ENCODE results near the gene TTLL8. TPM values are rescaled to one million over a fixed set of nuclear protein-coding genes. Genes with fewer than 3 reads are reported as not detected.
A peak's percentile ranks its signal among the peaks of the same experiment; 100 is the strongest.

Gene TTLL8
- total RNA-seq, 3 donors from 2014 or later (not counting 1 experiment from before 2014, with no cell fraction given): not detected

DNA sequence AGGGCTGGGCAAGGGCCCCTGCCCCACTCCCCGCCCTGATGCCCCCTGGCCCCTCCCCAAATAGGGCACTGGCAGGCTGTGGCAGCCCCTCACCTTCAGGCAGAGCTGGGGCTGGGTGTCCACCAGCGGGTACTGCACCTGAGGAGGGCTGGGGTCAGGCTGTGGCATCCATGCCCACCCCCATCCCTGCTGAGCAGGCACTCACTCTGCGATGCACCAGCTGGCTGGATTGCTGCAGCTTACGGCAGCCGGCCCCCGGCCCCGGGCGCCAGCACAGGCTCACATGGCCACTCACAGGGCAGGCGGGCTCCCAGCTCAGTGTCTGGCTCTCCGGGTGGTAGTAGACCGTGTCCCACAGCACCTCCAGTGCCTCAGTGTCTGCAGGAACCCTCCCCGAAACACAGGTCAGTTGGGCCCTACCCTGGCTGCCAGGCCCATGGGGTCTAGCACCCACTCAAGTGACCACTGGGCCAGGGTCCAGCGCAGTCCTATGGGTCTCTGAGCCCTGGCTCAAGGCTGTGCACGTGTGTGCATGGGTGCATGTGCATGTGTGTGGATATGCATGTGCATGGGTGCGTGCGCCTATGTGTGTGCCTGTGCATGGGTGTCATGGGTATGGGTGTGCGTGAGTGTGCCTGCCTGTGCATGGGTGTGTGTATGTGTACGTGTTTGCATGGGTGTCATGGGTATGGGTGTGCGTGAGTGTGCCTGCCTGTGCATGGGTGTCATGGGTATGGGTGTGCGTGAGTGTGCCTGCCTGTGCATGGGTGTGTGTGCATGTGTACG is 60.0 kb downstream of the TTLL8 start:
- Histone ChIP-seq H3K4me3 (ENCODE audit: low read length) (no peak overlapping the region), H3K9me3 (ENCODE audit: control insufficient read depth, insufficient read depth, low read length) (no peaks in the 10 kb centered on the region), H3K36me3 (ENCODE audit: control insufficient read depth, insufficient read depth, low read length) (no peaks in the 10 kb centered on the region), H3K4me1 (ENCODE audit: control insufficient read depth, insufficient read depth, low read length) (peaks cover 19% of the 10 kb centered on the region), H3K27ac (ENCODE audit: low read length) (no peak overlapping the region), H3K27me3 (ENCODE audit: control insufficient read depth, insufficient read depth, low read length) (peaks cover 10% of the 10 kb centered on the region)
- intact Hi-C loops (cut with micrococcal nuclease): no loop called here
- TF ChIP-seq, protein P1, sequence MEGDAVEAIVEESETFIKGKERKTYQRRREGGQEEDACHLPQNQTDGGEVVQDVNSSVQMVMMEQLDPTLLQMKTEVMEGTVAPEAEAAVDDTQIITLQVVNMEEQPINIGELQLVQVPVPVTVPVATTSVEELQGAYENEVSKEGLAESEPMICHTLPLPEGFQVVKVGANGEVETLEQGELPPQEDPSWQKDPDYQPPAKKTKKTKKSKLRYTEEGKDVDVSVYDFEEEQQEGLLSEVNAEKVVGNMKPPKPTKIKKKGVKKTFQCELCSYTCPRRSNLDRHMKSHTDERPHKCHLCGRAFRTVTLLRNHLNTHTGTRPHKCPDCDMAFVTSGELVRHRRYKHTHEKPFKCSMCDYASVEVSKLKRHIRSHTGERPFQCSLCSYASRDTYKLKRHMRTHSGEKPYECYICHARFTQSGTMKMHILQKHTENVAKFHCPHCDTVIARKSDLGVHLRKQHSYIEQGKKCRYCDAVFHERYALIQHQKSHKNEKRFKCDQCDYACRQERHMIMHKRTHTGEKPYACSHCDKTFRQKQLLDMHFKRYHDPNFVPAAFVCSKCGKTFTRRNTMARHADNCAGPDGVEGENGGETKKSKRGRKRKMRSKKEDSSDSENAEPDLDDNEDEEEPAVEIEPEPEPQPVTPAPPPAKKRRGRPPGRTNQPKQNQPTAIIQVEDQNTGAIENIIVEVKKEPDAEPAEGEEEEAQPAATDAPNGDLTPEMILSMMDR (IDR thresholded peaks at IDR 0.05): no peak
- Mint-ChIP-seq H3K4me3 (peak overlapping the region; percentile 6), H3K27me3 (ENCODE audit: low read depth in 2 of 2) (peaks cover 0 to 10% of the 10 kb centered on the region in 2 donors), H3K27ac (no peak overlapping the region), H3K4me1 (peaks cover 4 to 9% of the 10 kb centered on the region in 2 donors), H3K9me3 (no peaks in the 10 kb centered on the region), H3K36me3 (no peaks in the 10 kb centered on the region)
- whole genome bisulfite sequencing (ENCODE audit: insufficient coverage): 95% methylated on average over 21 of the region's 21 CpGs
- ATAC-seq: peak in 1 of 3 donors; percentile 8
- DNase-seq: no peak

- Histone ChIP-seq H3K36me3 (ENCODE audit: control insufficient read depth, insufficient read depth, low read length) (no peaks in the 10 kb centered on the region), H3K9me3 (ENCODE audit: control insufficient read depth, insufficient read depth, low read length) (no peaks in the 10 kb centered on the region), H3K4me3 (ENCODE audit: low read length) (no peak overlapping the region), H3K27me3 (ENCODE audit: control insufficient read depth, insufficient read depth, low read length) (peaks cover 10% of the 10 kb centered on the region), H3K4me1 (ENCODE audit: control insufficient read depth, insufficient read depth, low read length) (peaks cover 22% of the 10 kb centered on the region), H3K27ac (ENCODE audit: low read length) (no peak overlapping the region)
- DNase-seq: no peak
- no peaks in the 10 kb centered on the region for H3K36me3 Mint-ChIP-seq
- H3K27ac Mint-ChIP-seq: no peak overlapping the region
- no peak for ATAC-seq
- intact Hi-C loops (cut with micrococcal nuclease): no loop called here
- no peaks in the 10 kb centered on the region for H3K9me3 Mint-ChIP-seq
- H3K4me1 Mint-ChIP-seq: peaks cover 5 to 11% of the 10 kb centered on the region in 2 donors
- no peak overlapping the region for H3K4me3 Mint-ChIP-seq
- TF ChIP-seq, protein P1 (IDR thresholded peaks at IDR 0.05): no peak
- H3K27me3 Mint-ChIP-seq (ENCODE audit: low read depth in 2 of 2): peaks cover 0 to 9% of the 10 kb centered on the region in 2 donors
- 91% methylated on average over 11 of the region's 12 CpGs for WGBS (ENCODE audit: insufficient coverage)
Measured at GRCh38 chr22:49997251-49997599, 60.9 kb downstream of the TTLL8 start.

DNA sequence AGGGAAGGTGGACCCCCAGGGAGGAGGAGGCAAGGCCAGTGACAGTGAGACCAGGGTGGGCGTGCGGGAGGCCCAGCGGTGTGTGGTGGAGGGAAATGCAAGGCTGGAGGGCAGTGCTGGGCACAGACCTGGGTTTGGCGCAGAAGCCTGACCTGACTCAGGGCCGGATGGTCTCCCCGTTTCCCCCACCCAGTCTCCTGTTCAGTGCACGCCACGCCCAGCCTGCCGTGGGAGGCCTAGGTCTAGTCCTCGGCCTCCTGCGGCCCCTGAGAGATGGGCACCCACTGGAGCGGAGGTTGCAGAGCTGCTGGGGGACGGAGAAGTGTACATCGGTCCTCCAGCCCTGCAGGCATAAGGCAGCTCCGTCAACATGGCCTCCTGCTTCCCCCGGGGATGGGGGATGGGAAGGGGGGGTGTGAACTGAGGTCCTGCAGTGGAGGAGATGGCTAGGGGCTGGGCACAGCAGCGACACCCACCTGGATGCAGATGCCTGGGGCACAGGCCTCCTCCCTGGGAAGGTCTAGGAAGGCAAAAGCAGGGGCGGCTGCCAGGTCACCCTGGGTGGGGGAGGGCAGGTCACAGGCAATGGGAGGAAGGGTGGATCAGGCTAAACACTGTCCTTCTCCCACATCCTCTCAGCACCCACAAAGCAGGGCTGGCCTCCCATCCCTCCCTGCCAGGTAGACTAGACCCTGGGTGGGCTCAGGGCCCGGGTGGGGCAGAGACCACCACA is 61.4 kb downstream of the TTLL8 start:
- 87% methylated on average over 18 of the region's 19 CpGs for WGBS (ENCODE audit: insufficient coverage)
- intact Hi-C loops (cut with micrococcal nuclease): no loop called here
- H3K4me1 Mint-ChIP-seq: peaks cover 5 to 11% of the 10 kb centered on the region in 2 donors
- peaks cover 0 to 9% of the 10 kb centered on the region in 2 donors for H3K27me3 Mint-ChIP-seq (ENCODE audit: low read depth in 2 of 2)
- Histone ChIP-seq H3K27me3 (ENCODE audit: control insufficient read depth, insufficient read depth, low read length) (peaks cover 10% of the 10 kb centered on the region), H3K9me3 (ENCODE audit: control insufficient read depth, insufficient read depth, low read length) (no peaks in the 10 kb centered on the region), H3K4me3 (ENCODE audit: low read length) (no peak overlapping the region), H3K36me3 (ENCODE audit: control insufficient read depth, insufficient read depth, low read length) (no peaks in the 10 kb centered on the region), H3K4me1 (ENCODE audit: control insufficient read depth, insufficient read depth, low read length) (peaks cover 22% of the 10 kb centered on the region), H3K27ac (ENCODE audit: low read length) (no peak overlapping the region)
- ATAC-seq (no peak), DNase-seq (no peak)
- TF ChIP-seq, protein P1 (IDR thresholded peaks at IDR 0.05): no peak
- no peak overlapping the region for H3K4me3 Mint-ChIP-seq
- no peaks in the 10 kb centered on the region for H3K36me3 Mint-ChIP-seq
- H3K27ac Mint-ChIP-seq: no peak overlapping the region
- H3K9me3 Mint-ChIP-seq: no peaks in the 10 kb centered on the region
